Measurements from ENCODE around the gene PAN3. TPM values are rescaled to one million over a fixed set of nuclear protein-coding genes. Genes with fewer than 3 reads are reported as not detected.

PAN3 gene
- total RNA-seq, 4 donors from 2014 or later, result 5.5 to 14.7 (median 9.4) TPM

GRCh38 chr13:28319528-28319927, 181.2 kb downstream of the PAN3 start:
- no peaks in the 10 kb centered on the region for H3K27me3 ChIP-seq
- ATAC-seq (no peak), DNase-seq (no peak)
- TF ChIP-seq POLR2A (IDR thresholded peaks at IDR 0.05) (no peak), CTCF (IDR thresholded peaks at IDR 0.05 in 4 of 5, conservative IDR thresholded peaks at IDR 0.05 in 1 of 5) (no peak)
- in situ Hi-C loops (cut with MboI; ENCODE audit: low sequenced_read_pairs in 4 of 4) (loop anchor here in 3 of 4 donors (25.0 kb wide), 2 partner anchors 318 to 468 kb away; no protein-coding TSS in a partner anchor), intact Hi-C loops (cut with DNase I; ENCODE audit: low total_unique reads) (loop anchor here (5.0 kb wide), 1 partner anchor 473 kb away; no protein-coding TSS in a partner anchor)
- H3K9me3 ChIP-seq, result no peaks in the 10 kb centered on the region
- H3K36me3 ChIP-seq, result no peaks in the 10 kb centered on the region
- no peak overlapping the region for H3K4me3 ChIP-seq
- H3K4me1 ChIP-seq, result no peaks in the 10 kb centered on the region
- no peak overlapping the region for H3K27ac ChIP-seq

- ATAC-seq (no peak), DNase-seq (no peak)
- no peaks in the 10 kb centered on the region for H3K36me3 ChIP-seq
- in situ Hi-C loops (cut with MboI; ENCODE audit: low sequenced_read_pairs in 4 of 4) (loop anchor here (5.0 to 25.0 kb wide), 5 partner anchors 315 to 477 kb away; no protein-coding TSS in a partner anchor), intact Hi-C loops (cut with DNase I; ENCODE audit: low total_unique reads) (no loop called here)
- H3K9me3 ChIP-seq, result no peaks in the 10 kb centered on the region
- peak overlapping the region in 2 of 4 donors; percentile 34 to 36 for H3K27ac ChIP-seq
- H3K27me3 ChIP-seq, result no peaks in the 10 kb centered on the region
- TF ChIP-seq CTCF (IDR thresholded peaks at IDR 0.05 in 4 of 5, conservative IDR thresholded peaks at IDR 0.05 in 1 of 5) (no peak), POLR2A (IDR thresholded peaks at IDR 0.05) (no peak)
- H3K4me3 ChIP-seq, result no peak overlapping the region
- H3K4me1 ChIP-seq, result peaks cover 0 to 2% of the 10 kb centered on the region in 2 donors
Observed at GRCh38 chr13:28320209-28320608, 181.9 kb downstream of the PAN3 start.

- DNase-seq, result no peak
- TF ChIP-seq POLR2A (IDR thresholded peaks at IDR 0.05) (no peak), CTCF (IDR thresholded peaks at IDR 0.05 in 4 of 5, conservative IDR thresholded peaks at IDR 0.05 in 1 of 5) (no peak)
- H3K27ac ChIP-seq, result peak overlapping the region in 2 of 4 donors; percentile 34 to 47
- intact Hi-C loops (cut with DNase I; ENCODE audit: low total_unique reads), result no loop called here
- H3K4me1 ChIP-seq, result peaks cover 0 to 4% of the 10 kb centered on the region in 2 donors
- H3K36me3 ChIP-seq, result no peaks in the 10 kb centered on the region
- H3K4me3 ChIP-seq, result no peak overlapping the region
- in situ Hi-C loops (cut with MboI; ENCODE audit: low sequenced_read_pairs in 4 of 4), result loop anchor here (5.0 to 25.0 kb wide), 5 partner anchors 314 to 476 kb away; no protein-coding TSS in a partner anchor
- no peaks in the 10 kb centered on the region for H3K27me3 ChIP-seq
- peak in 1 of 2 donors; percentile 27 for ATAC-seq
- no peaks in the 10 kb centered on the region for H3K9me3 ChIP-seq
Observed at GRCh38 chr13:28320884-28321574, 182.7 kb downstream of the PAN3 start.

GRCh38 chr13:28321756-28322155, 183.4 kb downstream of the PAN3 start:
- TF ChIP-seq POLR2A (IDR thresholded peaks at IDR 0.05) (no peak), CTCF (IDR thresholded peaks at IDR 0.05 in 4 of 5, conservative IDR thresholded peaks at IDR 0.05 in 1 of 5) (no peak)
- H3K36me3 ChIP-seq, result no peaks in the 10 kb centered on the region
- intact Hi-C loops (cut with DNase I; ENCODE audit: low total_unique reads), result no loop called here

More at GRCh38 chr13:28321756-28322155, 183.4 kb downstream of the PAN3 start:
- Histone ChIP-seq H3K4me3 (no peak overlapping the region), H3K9me3 (no peaks in the 10 kb centered on the region), H3K27ac (peak overlapping the region; percentile 16 to 47 (median 37)), H3K4me1 (peaks cover 0 to 4% of the 10 kb centered on the region in 2 donors), H3K27me3 (no peaks in the 10 kb centered on the region)
- in situ Hi-C loops (cut with MboI; ENCODE audit: low sequenced_read_pairs in 4 of 4), result loop anchor here (5.0 to 25.0 kb wide), 5 partner anchors 313 to 476 kb away; no protein-coding TSS in a partner anchor
- DNase-seq (no peak), ATAC-seq (no peak)
